HCT116 (cell line): ENCODE results near the gene NXN.

Source experiments
- EGR1 ChIP-seq: IDR thresholded peaks from 2 replicates; pipeline ENCODE4 v1.6.1; 2012; ENCODE audit warnings: low read depth
- POLR2A ChIP-seq: IDR thresholded peaks from 2 replicates; pipeline ENCODE4 v1.7.0; 2011; ENCODE audit warnings: borderline replicate concordance; ENCODE audit not compliant: insufficient read depth, insufficient read length; ENCODE audit errors: extremely low read depth
- POLR2AphosphoS5 ChIP-seq: IDR thresholded peaks from 2 replicates; pipeline ENCODE4 v1.6.1; 2011; ENCODE audit warnings: mild to moderate bottlenecking, low read depth, low read length, moderate library complexity
- TF ChIP-seq, protein P1 (sequence below): IDR thresholded peaks from 2 replicates; pipeline ENCODE4 v1.6.1; 2011; ENCODE audit warnings: mild to moderate bottlenecking, low read length, moderate library complexity; ENCODE audit not compliant: insufficient replicate concordance; ENCODE audit errors: extremely low read depth
- TF ChIP-seq, protein P2 (sequence below), 3 experiments: fragments of 200-600 bp in 1 of 3; sonication (generic) in 1 of 3; IDR thresholded peaks in 2 of 3; conservative IDR thresholded peaks in 1 of 3; 2 replicates each; pipeline ENCODE4 v1.5.1; 2012 to 2017; ENCODE audit warnings: low read depth in 2 of 3, low read length in 2 of 3, antibody characterized with exemption in 1 of 3, borderline replicate concordance in 1 of 3, control low read depth in 1 of 3, mild to moderate bottlenecking in 1 of 3, mixed read lengths in 1 of 3, mixed run types in 1 of 3, moderate library complexity in 1 of 3; ENCODE audit not compliant: insufficient read depth in 1 of 3

- TF ChIP-seq, protein P1, sequence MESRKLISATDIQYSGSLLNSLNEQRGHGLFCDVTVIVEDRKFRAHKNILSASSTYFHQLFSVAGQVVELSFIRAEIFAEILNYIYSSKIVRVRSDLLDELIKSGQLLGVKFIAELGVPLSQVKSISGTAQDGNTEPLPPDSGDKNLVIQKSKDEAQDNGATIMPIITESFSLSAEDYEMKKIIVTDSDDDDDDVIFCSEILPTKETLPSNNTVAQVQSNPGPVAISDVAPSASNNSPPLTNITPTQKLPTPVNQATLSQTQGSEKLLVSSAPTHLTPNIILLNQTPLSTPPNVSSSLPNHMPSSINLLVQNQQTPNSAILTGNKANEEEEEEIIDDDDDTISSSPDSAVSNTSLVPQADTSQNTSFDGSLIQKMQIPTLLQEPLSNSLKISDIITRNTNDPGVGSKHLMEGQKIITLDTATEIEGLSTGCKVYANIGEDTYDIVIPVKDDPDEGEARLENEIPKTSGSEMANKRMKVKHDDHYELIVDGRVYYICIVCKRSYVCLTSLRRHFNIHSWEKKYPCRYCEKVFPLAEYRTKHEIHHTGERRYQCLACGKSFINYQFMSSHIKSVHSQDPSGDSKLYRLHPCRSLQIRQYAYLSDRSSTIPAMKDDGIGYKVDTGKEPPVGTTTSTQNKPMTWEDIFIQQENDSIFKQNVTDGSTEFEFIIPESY: no peak
- TF ChIP-seq, protein P2, sequence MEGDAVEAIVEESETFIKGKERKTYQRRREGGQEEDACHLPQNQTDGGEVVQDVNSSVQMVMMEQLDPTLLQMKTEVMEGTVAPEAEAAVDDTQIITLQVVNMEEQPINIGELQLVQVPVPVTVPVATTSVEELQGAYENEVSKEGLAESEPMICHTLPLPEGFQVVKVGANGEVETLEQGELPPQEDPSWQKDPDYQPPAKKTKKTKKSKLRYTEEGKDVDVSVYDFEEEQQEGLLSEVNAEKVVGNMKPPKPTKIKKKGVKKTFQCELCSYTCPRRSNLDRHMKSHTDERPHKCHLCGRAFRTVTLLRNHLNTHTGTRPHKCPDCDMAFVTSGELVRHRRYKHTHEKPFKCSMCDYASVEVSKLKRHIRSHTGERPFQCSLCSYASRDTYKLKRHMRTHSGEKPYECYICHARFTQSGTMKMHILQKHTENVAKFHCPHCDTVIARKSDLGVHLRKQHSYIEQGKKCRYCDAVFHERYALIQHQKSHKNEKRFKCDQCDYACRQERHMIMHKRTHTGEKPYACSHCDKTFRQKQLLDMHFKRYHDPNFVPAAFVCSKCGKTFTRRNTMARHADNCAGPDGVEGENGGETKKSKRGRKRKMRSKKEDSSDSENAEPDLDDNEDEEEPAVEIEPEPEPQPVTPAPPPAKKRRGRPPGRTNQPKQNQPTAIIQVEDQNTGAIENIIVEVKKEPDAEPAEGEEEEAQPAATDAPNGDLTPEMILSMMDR (IDR thresholded peaks at IDR 0.05 in 2 of 3, conservative IDR thresholded peaks at IDR 0.05 in 1 of 3; ENCODE audit: borderline replicate concordance in 1 of 3, insufficient read depth in 1 of 3, low read depth in 2 of 3, low read length in 2 of 3): no peak
- no peak for TF ChIP-seq POLR2A
- no peak for TF ChIP-seq EGR1
- TF ChIP-seq POLR2AphosphoS5: no peak
Observed at GRCh38 chr17:838486-838885, 141.1 kb downstream of the NXN start.
